ENCODE data around the gene IFNL1.
"Not testable (repeated sequence)": the region's sequence is repeated elsewhere in the genome, so short reads cannot be mapped to it uniquely, and the experiment has no call there.

Gene IFNL1

GRCh38 chr19:39270036-39270871, 26.0 kb upstream of the IFNL1 start:
- no peak for FAIRE-seq

GRCh38 chr19:39273859-39274258, 22.3 kb upstream of the IFNL1 start:
- not testable (repeated sequence) for FAIRE-seq

GRCh38 chr19:39275578-39275977, 20.6 kb upstream of the IFNL1 start:
- no peak for FAIRE-seq

GRCh38 chr19:39276740-39277139, 19.5 kb upstream of the IFNL1 start:
- FAIRE-seq = no peak

GRCh38 chr19:39277598-39277997, 18.6 kb upstream of the IFNL1 start:
- no peak for FAIRE-seq

GRCh38 chr19:39282021-39282420, 14.2 kb upstream of the IFNL1 start:
- no peak for FAIRE-seq

GRCh38 chr19:39284032-39284431, 12.2 kb upstream of the IFNL1 start:
- no peak for FAIRE-seq

- no peak for FAIRE-seq
Measured at GRCh38 chr19:39293394-39293793, 2.8 kb upstream of the IFNL1 start.

- FAIRE-seq = no peak
Measured at GRCh38 chr19:39296906-39297305, 699 bp downstream of the IFNL1 start.

GRCh38 chr19:39297931-39298634, 1.9 kb downstream of the IFNL1 start:
- FAIRE-seq = no peak

GRCh38 chr19:39299404-39299803, 3.2 kb downstream of the IFNL1 start:
- FAIRE-seq = no peak

- no peak for FAIRE-seq
Measured at GRCh38 chr19:39299832-39300231, 3.6 kb downstream of the IFNL1 start.

- no peak for FAIRE-seq
Measured at GRCh38 chr19:39301021-39301420, 4.8 kb downstream of the IFNL1 start.

GRCh38 chr19:39301562-39301961, 5.4 kb downstream of the IFNL1 start:
- FAIRE-seq = no peak

- no peak for FAIRE-seq
Measured at GRCh38 chr19:39303373-39304184, 7.4 kb downstream of the IFNL1 start.

- no peak for FAIRE-seq
Measured at GRCh38 chr19:39304185-39304513, 7.9 kb downstream of the IFNL1 start.

- FAIRE-seq = no peak
Measured at GRCh38 chr19:39304701-39305571, 8.7 kb downstream of the IFNL1 start.

GRCh38 chr19:39306075-39306474, 9.9 kb downstream of the IFNL1 start:
- no peak for FAIRE-seq

GRCh38 chr19:39307046-39307821, 11.0 kb downstream of the IFNL1 start:
- no peak for FAIRE-seq

GRCh38 chr19:39307822-39308530, 11.8 kb downstream of the IFNL1 start:
- FAIRE-seq = no peak
